Muscle layer of duodenum (tissue), 2 donors: Measurements from ENCODE around the gene CXCL14.

Source experiments
- H3K27ac ChIP-seq: one replicate; pipeline ENCODE4 v1.7.0; 2013; ENCODE audit warnings: mild to moderate bottlenecking, low read length
- H3K27me3 ChIP-seq: one replicate; pipeline ENCODE4 v1.7.0; 2013; ENCODE audit warnings: low read depth, mild to moderate bottlenecking, control low read depth, low read length
- H3K36me3 ChIP-seq, 2 donors: one replicate each; pipeline ENCODE4 v1.7.0; 2013; ENCODE audit warnings: low read length in 2 of 2, control low read depth in 1 of 2, mild to moderate bottlenecking in 1 of 2; ENCODE audit not compliant: insufficient read depth in 2 of 2, control insufficient read depth in 1 of 2
- H3K4me1 ChIP-seq, 2 donors: one replicate each; pipeline ENCODE4 v1.7.0; 2013; ENCODE audit warnings: low read length in 2 of 2, mild to moderate bottlenecking in 2 of 2, control low read depth in 1 of 2, moderate library complexity in 1 of 2; ENCODE audit not compliant: insufficient read depth in 2 of 2, control insufficient read depth in 1 of 2
- H3K4me3 ChIP-seq, 2 donors: one replicate each; pipeline ENCODE4 v1.7.0; 2013; ENCODE audit warnings: low read length in 2 of 2, low read depth in 1 of 2, mild to moderate bottlenecking in 1 of 2
- H3K9me3 ChIP-seq, 2 donors: one replicate each; pipeline ENCODE4 v1.7.0; 2013; ENCODE audit warnings: low read length in 2 of 2, control low read depth in 1 of 2, mild to moderate bottlenecking in 1 of 2; ENCODE audit not compliant: control insufficient read depth in 1 of 2
- donor health status: healthy.

CXCL14 gene

DNA sequence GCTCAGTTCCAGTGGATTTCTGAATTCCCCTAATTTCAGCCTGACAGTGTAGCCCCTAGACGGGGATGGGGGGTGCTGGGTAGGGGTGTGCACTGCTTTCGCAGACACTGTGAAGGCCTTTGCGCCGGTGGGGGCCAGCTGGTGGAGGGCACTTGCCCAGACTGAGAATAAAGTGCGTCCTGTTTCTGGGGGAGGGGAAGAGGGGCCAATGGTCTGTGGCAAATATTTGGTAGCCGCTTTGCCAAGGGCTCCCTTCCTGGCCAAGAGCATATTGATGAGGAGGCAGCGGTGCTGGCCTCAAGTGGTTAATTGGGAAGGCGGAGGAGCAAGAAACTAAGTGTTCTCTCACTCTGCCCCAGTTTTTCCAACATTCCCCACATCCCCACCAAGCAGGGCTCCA, 1.4 kb downstream of the CXCL14 start:
- no peaks in the 10 kb centered on the region for H3K9me3 ChIP-seq
- no peaks in the 10 kb centered on the region for H3K36me3 ChIP-seq
- peaks cover 20% of the 10 kb centered on the region for H3K27me3 ChIP-seq
- H3K4me1 ChIP-seq = peaks cover 0 to 9% of the 10 kb centered on the region in 2 donors
- H3K4me3 ChIP-seq = no peak overlapping the region
- H3K27ac ChIP-seq = no peak overlapping the region

DNA sequence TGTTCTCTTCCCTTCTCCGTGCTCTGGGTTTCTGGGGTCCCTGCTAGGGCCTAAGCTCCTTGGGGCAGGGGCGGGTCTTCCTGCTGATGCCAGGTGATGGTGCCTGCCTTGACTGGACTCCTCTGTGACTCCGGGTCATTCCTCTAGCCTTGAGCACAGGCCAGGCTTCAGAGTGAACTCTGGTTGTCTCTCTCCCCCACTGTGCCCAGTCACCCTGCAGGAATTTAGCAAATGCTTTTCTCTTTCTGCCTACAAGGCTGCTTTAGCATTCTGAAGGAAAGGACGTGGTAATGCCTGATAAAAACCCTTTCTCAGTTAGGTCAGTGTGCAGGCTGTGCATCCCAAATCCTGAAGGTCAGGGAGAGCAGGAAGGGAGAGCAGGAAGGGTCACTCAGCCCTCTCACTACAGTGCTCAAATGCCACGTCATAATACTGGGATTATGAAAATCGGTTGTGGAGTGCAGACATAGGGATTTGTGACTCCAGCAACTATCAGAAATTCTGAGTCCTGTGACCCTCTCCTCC, 2.7 kb downstream of the CXCL14 start:
- H3K27me3 ChIP-seq = peaks cover 16% of the 10 kb centered on the region
- H3K36me3 ChIP-seq = no peaks in the 10 kb centered on the region
- H3K27ac ChIP-seq = no peak overlapping the region
- H3K4me1 ChIP-seq = peaks cover 0 to 9% of the 10 kb centered on the region in 2 donors
- H3K4me3 ChIP-seq = no peak overlapping the region
- no peaks in the 10 kb centered on the region for H3K9me3 ChIP-seq

DNA sequence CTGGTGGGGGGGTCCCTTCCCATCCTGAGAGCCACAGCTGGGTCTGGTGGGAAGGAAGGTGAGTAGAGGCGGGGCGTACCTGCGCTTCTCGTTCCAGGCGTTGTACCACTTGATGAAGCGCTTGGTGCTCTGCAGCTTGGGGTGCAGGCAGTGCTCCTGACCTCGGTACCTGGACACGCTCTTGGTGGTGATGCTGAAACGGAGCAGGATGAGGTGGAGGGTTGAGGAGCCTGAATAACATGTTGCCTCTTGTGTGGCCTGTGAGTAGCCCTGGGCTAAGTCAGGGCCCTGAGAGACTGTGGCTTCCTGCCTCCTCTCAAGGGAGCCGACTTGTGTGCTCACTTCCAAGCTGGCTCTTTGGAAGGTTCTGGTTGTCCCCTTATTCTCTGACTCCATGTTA, 4.3 kb downstream of the CXCL14 start:
- no peaks in the 10 kb centered on the region for H3K36me3 ChIP-seq
- peaks cover 15% of the 10 kb centered on the region for H3K27me3 ChIP-seq
- peaks cover 0 to 9% of the 10 kb centered on the region in 2 donors for H3K4me1 ChIP-seq
- no peak overlapping the region for H3K27ac ChIP-seq
- H3K4me3 ChIP-seq = no peak overlapping the region
- no peaks in the 10 kb centered on the region for H3K9me3 ChIP-seq

DNA sequence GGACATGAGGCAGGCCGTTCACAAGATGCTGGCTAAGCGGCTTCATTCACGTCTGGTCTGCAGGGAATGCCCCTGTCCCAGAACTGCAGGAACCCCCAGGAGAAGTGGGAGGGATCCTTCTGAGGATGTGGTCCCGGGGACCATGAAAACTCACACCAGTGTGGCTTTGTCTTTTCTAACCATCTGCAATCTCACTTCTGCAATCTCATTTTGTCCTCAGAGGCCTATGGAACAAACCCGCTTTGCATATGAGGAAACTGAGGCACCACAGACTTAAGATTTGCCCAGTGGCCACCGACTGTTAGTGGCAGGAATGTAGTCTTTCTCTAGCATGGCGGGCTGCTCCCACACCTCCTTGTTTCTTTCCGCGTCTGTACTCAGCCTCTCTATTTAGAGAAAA, 6.9 kb downstream of the CXCL14 start:
- Histone ChIP-seq H3K36me3 (no peaks in the 10 kb centered on the region), H3K9me3 (no peaks in the 10 kb centered on the region), H3K4me3 (no peak overlapping the region), H3K4me1 (no peaks in the 10 kb centered on the region), H3K27ac (no peak overlapping the region), H3K27me3 (no peaks in the 10 kb centered on the region)

DNA sequence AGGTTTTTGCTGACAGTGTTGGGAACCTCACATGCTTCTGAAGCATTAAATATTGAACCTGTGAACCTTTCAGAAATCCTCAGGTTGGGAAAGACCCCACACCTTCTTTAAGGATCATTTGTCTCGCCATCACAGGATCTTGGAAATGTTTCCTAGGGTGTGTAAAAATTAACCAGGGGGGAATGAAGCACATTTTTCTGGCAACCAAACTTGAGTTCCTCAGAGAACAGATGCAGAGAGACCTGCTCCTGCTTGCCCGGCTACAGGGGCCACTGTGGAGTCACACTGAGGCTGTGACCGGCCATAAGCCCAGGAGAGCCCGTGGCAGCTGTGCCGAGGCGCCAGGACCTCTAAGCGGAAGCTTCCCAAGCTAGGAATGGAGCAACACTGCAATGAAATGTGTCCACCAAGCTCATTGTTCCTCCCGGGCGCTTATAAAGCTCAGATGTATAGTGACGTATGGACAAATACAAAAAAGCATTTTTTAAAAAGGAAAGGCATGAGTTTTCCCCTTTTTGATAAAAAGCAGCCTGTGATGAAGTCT, 7.7 kb downstream of the CXCL14 start:
- no peaks in the 10 kb centered on the region for H3K27me3 ChIP-seq
- no peaks in the 10 kb centered on the region for H3K4me1 ChIP-seq

DNA sequence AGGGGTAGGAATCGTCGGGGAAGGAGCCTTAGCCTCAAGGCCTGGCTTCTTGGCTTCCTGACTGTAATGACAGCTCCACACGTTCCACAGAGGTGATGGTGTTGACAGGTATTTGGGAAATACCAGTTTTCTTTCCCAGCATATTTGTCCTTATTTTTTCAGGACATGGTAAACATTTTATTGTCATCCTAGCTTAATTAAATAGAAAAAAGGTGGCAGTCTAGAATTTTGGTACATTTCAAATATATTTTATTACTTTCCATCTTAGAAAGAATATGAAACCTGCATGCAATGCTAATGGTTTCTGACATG, 8.4 kb downstream of the CXCL14 start:
- no peak overlapping the region for H3K27ac ChIP-seq
- H3K27me3 ChIP-seq = no peaks in the 10 kb centered on the region
- H3K9me3 ChIP-seq = no peaks in the 10 kb centered on the region
- no peaks in the 10 kb centered on the region for H3K4me1 ChIP-seq
- H3K36me3 ChIP-seq = no peaks in the 10 kb centered on the region
- no peak overlapping the region for H3K4me3 ChIP-seq

More for the DNA sequence above, 7.7 kb downstream of the CXCL14 start:
- H3K27ac ChIP-seq = no peak overlapping the region
- H3K4me3 ChIP-seq = no peak overlapping the region
- no peaks in the 10 kb centered on the region for H3K9me3 ChIP-seq
- no peaks in the 10 kb centered on the region for H3K36me3 ChIP-seq

DNA sequence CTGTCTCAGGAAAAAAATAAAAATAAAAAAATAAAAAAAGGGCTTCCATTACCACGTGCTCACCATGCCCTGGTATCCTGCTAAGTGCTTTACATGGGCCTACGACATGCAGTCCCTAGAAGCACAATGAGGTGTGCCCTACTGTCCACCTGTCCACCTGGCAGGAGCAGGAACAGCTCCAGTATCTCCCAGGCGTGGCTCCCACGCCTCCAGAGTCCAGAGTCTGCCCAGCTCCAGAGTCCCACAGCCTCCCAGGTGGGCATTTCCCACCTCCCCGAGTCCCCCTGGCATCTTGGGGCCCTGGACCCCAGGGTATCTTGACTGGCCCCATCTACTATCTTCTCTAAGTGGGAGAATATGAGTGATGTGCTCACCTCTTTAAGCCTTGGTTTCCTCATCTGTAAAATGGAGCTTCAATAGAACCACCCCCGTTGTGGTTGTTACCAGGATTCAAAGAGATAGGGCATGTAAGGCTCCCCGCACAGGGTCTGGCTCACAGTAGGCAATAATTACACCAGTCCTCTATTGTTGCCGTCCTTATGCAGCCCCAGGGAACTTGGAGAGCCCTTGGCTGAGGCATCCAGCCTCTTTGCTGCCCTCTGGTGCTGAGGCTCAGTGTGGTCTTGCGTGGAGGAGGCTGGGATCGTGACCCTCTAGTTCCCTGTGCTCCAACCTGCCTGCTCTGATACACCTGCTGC, 8.9 kb downstream of the CXCL14 start:
- Histone ChIP-seq H3K27me3 (no peaks in the 10 kb centered on the region), H3K27ac (no peak overlapping the region), H3K9me3 (no peaks in the 10 kb centered on the region), H3K4me1 (no peaks in the 10 kb centered on the region), H3K4me3 (no peak overlapping the region), H3K36me3 (no peaks in the 10 kb centered on the region)

DNA sequence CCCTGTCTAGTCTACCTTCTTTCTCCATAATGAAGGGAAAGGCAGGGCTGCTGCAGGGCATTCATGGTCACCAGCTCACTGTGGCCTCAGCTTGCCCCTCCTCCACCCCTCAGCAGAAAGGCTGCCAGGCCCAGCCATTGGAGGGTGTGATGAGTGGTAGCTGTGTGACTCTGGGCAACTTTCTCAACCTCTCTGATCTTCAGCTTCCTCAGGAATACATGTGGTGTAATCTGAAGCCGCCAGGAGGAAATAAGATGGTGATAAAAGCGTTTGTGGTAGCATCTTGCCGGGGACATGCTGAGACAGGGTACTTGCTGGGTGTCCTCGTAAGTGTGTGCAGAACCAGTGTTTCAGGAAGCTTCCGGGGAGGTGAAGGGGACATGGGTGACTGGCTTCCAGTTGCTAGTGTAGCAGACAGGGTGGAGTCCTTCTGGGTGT, 9.8 kb downstream of the CXCL14 start:
- no peaks in the 10 kb centered on the region for H3K4me1 ChIP-seq
- no peaks in the 10 kb centered on the region for H3K9me3 ChIP-seq
- H3K27me3 ChIP-seq = no peaks in the 10 kb centered on the region
- H3K27ac ChIP-seq = no peak overlapping the region
- no peaks in the 10 kb centered on the region for H3K36me3 ChIP-seq
- no peak overlapping the region for H3K4me3 ChIP-seq

DNA sequence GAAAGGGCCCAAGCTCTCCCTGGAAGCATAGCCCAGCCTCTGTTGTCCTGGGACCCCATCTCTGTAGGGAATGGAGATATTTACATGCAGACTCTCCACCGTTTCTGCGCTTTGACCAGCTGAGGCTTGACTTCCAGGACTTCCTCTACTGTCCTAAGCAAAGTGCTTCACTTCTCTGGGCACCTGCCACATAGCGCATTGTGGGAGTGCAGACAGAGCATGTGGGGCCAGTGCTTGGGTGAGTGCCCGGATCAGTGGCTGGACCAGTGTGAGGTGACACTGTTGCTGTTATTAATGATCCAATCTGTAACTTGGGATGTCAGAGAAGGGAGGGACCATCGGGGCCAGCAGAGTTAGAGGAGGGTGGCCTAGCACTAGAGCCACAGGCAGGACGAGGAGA, 10.5 kb downstream of the CXCL14 start:
- no peaks in the 10 kb centered on the region for H3K27me3 ChIP-seq
- no peak overlapping the region for H3K4me3 ChIP-seq
- H3K4me1 ChIP-seq = no peaks in the 10 kb centered on the region
- H3K9me3 ChIP-seq = no peaks in the 10 kb centered on the region
- no peak overlapping the region for H3K27ac ChIP-seq
- no peaks in the 10 kb centered on the region for H3K36me3 ChIP-seq

DNA sequence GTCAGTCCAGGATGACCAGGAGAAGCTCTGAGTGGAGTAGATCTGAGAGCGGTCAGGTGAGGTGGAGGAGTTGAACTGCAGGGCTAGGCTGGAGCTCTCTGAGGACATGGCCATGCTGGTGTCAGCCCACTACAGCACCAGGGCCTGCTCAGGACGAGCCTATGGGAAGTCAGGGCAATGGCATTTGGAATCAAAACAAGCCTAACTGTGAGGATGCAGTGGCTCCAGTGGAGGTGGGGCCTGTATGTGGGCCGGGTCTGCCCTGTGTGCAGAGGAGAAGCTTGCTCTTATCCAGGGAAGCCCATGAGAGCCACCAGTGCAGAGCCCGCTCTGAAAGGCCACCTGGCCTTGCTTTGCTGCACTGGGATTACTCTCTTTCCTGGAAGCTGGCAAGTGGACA, 11.1 kb downstream of the CXCL14 start:
- no peaks in the 10 kb centered on the region for H3K9me3 ChIP-seq
- no peaks in the 10 kb centered on the region for H3K36me3 ChIP-seq
- H3K27me3 ChIP-seq = no peaks in the 10 kb centered on the region
- H3K4me1 ChIP-seq = no peaks in the 10 kb centered on the region
- no peak overlapping the region for H3K27ac ChIP-seq
- H3K4me3 ChIP-seq = no peak overlapping the region

DNA sequence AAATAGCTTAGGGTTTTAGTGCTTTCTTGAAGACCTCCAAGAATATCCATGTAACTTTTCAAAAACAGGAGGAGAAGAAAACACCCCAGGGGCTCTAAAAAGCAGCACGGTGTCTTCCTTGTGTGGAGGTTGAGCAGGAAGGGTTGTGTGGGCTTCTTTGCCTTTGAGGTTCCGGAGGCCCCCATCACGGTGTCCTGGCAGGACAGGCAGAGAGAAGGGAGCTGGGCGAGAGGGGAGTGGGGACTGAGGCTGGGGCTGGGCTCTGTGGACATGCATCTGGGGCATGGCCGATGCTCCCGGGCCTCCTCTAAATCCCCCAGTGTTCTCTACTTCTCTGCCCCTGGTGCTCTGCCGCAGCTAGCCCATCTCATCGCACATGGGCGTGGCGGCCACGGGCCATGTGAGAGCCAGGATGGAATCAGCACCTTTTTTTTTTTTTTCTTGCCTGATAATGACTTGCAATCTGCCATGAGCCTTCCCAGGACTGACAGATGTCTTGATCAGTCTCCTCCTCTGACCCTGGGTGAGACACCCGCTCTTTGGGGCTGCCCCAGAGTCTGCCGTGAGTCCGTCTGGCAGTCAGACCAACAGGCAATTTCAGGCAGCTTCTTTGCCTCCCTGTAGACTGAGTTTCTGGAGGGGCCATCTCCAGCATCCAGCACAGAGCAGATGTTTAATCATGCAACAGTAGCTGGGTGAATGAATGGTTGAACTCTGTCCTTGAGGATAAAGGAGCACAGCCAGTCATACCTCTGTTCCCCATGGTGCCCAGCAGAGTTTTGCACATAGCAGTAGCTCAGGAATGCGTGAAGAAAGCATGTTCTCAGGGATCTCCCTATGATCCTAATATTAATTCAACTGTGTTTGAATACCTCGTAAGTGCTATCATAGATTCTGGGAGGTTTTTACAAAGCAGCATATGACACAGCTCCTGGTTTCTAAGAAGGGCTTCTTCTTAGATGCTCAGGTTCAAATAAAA, 12.1 kb downstream of the CXCL14 start:
- Histone ChIP-seq H3K9me3 (no peaks in the 10 kb centered on the region), H3K4me3 (no peak overlapping the region), H3K27ac (no peak overlapping the region), H3K27me3 (no peaks in the 10 kb centered on the region), H3K36me3 (no peaks in the 10 kb centered on the region), H3K4me1 (no peaks in the 10 kb centered on the region)
